ENCODE data around the gene ORC2. TPM values are rescaled to one million over a fixed set of nuclear protein-coding genes. Genes with fewer than 3 reads are reported as not detected.
A peak's percentile ranks its signal among the peaks of the same experiment; 100 is the strongest.

Gene ORC2
- total and polyA plus RNA-seq, 10 of the 15 experiments (the other 5 are each of a cell fraction or from before 2014, with no cell fraction given), result 6.1 to 36.9 (median 17.6) TPM

DNA sequence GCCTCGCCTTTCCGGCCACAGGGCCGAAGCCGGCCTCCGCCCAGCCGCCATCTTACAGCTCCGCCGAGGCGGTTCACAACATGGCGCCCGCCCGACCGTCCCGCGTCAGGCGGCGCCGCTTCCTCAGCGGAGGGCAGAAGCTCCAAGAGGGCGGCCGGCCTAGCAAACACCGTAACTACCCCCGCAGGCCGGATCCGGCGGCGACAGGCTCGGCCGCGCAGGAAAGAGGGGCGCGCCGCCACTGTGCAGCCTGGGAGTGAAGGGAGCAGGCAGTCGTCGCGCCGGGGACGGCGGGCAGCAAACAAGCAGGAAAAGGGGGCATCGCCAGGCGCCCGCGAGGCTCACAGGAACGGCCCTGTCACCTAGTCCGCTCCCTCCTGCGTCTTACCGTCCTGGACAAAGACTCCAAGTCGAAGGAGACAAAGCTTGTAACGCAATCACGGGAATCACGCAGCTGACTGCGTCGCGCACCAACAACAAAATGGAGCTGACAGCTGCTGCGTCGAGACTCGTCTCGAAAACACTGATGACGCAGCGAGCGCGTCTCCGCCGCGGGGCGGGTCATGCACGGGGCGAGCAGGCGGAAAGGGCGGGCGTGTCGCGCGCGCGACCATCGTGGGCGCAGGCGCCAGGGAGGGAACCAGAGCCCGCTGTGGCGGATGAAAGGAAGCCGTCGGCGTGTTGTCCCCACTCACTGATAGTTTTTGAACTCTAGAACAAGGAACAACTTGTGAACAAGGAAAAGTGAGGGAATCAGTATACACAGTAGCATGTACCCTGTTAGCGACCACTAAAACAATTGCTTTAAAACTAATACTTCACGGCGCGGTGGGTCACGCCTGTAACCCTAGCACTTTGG is 99.1 kb downstream of the ORC2 start, which contains the start of gene CLK1 (continued):
- TF ChIP-seq ZBED1 (IDR thresholded peaks at IDR 0.05; ENCODE audit: borderline replicate concordance), result peak; percentile 21; the same call in 1 of the 2 replicates
- TF ChIP-seq, protein P1, sequence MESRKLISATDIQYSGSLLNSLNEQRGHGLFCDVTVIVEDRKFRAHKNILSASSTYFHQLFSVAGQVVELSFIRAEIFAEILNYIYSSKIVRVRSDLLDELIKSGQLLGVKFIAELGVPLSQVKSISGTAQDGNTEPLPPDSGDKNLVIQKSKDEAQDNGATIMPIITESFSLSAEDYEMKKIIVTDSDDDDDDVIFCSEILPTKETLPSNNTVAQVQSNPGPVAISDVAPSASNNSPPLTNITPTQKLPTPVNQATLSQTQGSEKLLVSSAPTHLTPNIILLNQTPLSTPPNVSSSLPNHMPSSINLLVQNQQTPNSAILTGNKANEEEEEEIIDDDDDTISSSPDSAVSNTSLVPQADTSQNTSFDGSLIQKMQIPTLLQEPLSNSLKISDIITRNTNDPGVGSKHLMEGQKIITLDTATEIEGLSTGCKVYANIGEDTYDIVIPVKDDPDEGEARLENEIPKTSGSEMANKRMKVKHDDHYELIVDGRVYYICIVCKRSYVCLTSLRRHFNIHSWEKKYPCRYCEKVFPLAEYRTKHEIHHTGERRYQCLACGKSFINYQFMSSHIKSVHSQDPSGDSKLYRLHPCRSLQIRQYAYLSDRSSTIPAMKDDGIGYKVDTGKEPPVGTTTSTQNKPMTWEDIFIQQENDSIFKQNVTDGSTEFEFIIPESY (IDR thresholded peaks at IDR 0.05), result 0 out of 2 replicates have a peak, but pooled peaks have one; percentile 48
- TF ChIP-seq, protein P2, sequence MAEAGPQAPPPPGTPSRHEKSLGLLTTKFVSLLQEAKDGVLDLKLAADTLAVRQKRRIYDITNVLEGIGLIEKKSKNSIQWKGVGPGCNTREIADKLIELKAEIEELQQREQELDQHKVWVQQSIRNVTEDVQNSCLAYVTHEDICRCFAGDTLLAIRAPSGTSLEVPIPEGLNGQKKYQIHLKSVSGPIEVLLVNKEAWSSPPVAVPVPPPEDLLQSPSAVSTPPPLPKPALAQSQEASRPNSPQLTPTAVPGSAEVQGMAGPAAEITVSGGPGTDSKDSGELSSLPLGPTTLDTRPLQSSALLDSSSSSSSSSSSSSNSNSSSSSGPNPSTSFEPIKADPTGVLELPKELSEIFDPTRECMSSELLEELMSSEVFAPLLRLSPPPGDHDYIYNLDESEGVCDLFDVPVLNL (IDR thresholded peaks at IDR 0.05; ENCODE audit: low read depth, low read length), result no peak
- TF ChIP-seq, protein P3, sequence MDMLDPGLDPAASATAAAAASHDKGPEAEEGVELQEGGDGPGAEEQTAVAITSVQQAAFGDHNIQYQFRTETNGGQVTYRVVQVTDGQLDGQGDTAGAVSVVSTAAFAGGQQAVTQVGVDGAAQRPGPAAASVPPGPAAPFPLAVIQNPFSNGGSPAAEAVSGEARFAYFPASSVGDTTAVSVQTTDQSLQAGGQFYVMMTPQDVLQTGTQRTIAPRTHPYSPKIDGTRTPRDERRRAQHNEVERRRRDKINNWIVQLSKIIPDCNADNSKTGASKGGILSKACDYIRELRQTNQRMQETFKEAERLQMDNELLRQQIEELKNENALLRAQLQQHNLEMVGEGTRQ (IDR thresholded peaks at IDR 0.05; ENCODE audit: borderline replicate concordance, low read depth, low read length), result no peak
- peak; percentile 48; the same call in 1 of the 2 replicates for TF ChIP-seq NRF1 (conservative IDR thresholded peaks at IDR 0.05; ENCODE audit: low read depth, low read length)
- TF ChIP-seq, protein P4, sequence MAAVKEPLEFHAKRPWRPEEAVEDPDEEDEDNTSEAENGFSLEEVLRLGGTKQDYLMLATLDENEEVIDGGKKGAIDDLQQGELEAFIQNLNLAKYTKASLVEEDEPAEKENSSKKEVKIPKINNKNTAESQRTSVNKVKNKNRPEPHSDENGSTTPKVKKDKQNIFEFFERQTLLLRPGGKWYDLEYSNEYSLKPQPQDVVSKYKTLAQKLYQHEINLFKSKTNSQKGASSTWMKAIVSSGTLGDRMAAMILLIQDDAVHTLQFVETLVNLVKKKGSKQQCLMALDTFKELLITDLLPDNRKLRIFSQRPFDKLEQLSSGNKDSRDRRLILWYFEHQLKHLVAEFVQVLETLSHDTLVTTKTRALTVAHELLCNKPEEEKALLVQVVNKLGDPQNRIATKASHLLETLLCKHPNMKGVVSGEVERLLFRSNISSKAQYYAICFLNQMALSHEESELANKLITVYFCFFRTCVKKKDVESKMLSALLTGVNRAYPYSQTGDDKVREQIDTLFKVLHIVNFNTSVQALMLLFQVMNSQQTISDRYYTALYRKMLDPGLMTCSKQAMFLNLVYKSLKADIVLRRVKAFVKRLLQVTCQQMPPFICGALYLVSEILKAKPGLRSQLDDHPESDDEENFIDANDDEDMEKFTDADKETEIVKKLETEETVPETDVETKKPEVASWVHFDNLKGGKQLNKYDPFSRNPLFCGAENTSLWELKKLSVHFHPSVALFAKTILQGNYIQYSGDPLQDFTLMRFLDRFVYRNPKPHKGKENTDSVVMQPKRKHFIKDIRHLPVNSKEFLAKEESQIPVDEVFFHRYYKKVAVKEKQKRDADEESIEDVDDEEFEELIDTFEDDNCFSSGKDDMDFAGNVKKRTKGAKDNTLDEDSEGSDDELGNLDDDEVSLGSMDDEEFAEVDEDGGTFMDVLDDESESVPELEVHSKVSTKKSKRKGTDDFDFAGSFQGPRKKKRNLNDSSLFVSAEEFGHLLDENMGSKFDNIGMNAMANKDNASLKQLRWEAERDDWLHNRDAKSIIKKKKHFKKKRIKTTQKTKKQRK (IDR thresholded peaks at IDR 0.05; ENCODE audit: low read depth, low read length), result no peak
- no peak for TF ChIP-seq MYB (IDR thresholded peaks at IDR 0.05; ENCODE audit: borderline replicate concordance, low read depth, low read length)
- TF ChIP-seq, protein P5, sequence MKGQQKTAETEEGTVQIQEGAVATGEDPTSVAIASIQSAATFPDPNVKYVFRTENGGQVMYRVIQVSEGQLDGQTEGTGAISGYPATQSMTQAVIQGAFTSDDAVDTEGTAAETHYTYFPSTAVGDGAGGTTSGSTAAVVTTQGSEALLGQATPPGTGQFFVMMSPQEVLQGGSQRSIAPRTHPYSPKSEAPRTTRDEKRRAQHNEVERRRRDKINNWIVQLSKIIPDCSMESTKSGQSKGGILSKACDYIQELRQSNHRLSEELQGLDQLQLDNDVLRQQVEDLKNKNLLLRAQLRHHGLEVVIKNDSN (IDR thresholded peaks at IDR 0.05; ENCODE audit: borderline replicate concordance, extremely low read length, insufficient read depth, low read depth, low read length), result no peak
- TF ChIP-seq IKZF1 (conservative IDR thresholded peaks at IDR 0.05), result peak; percentile 82
- peak; percentile 84 for TF ChIP-seq PAX5 (IDR thresholded peaks at IDR 0.05; ENCODE audit: borderline replicate concordance, low read depth, low read length)
- no peak for TF ChIP-seq BRCA1 (IDR thresholded peaks at IDR 0.05; ENCODE audit: low read depth, low read length)
- TF ChIP-seq SREBF1 (IDR thresholded peaks at IDR 0.05; ENCODE audit: low read length), result no peak
- peak; percentile 97 for TF ChIP-seq CREM (IDR thresholded peaks at IDR 0.05; ENCODE audit: low read depth)
- TF ChIP-seq, protein P6, sequence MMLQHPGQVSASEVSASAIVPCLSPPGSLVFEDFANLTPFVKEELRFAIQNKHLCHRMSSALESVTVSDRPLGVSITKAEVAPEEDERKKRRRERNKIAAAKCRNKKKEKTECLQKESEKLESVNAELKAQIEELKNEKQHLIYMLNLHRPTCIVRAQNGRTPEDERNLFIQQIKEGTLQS (IDR thresholded peaks at IDR 0.05; ENCODE audit: borderline replicate concordance, extremely low read depth, low read depth, low read length), result no peak
- no peak for TF ChIP-seq KDM1A (IDR thresholded peaks at IDR 0.05; ENCODE audit: borderline replicate concordance)
- peak in 1 of 2 experiments; percentile 34; a peak in 1 of 3 replicates for TF ChIP-seq EGR1 (IDR thresholded peaks at IDR 0.05; ENCODE audit: borderline replicate concordance in 1 of 2, low read depth in 2 of 2, low read length in 2 of 2)
- no peak; the same call in 1 of the 2 replicates for TF ChIP-seq HDGF (IDR thresholded peaks at IDR 0.05)
- no peak for TF ChIP-seq BMI1 (IDR thresholded peaks at IDR 0.05; ENCODE audit: borderline replicate concordance)
- no peak for TF ChIP-seq FOS (IDR thresholded peaks at IDR 0.05; ENCODE audit: borderline replicate concordance, extremely low read depth, insufficient read length)

Measured in GM12878 (cell line).